Subcutaneous adipose tissue (tissue), 4 donors: Measurements from ENCODE around the gene AGBL5. TPM values are rescaled to one million over a fixed set of nuclear protein-coding genes. Genes with fewer than 3 reads are reported as not detected.

Experiments used
- CTCF ChIP-seq: fragments of 450-650 bp; IDR thresholded peaks from one replicate; pipeline ENCODE4 v1.5.1; 2016; ENCODE audit warnings: low read depth, mild to moderate bottlenecking, control low read depth, antibody characterized with exemption, moderate library complexity
- total RNA-seq, 4 donors: library from RNA; depleted of rRNA; stranded (reverse); fragments of >200 nt; gene quantifications; one replicate each; pipeline ENCODE4 v1.1.0, GENCODE V29; 2016

The AGBL5 gene
- total RNA-seq, 4 donors from 2014 or later = 5.7 to 11.3 (median 9.1) TPM

- no peak for TF ChIP-seq CTCF
These were observed 56.8 kb downstream of the AGBL5 start for GRCh38 chr2:27108221-27108620.

DNA sequence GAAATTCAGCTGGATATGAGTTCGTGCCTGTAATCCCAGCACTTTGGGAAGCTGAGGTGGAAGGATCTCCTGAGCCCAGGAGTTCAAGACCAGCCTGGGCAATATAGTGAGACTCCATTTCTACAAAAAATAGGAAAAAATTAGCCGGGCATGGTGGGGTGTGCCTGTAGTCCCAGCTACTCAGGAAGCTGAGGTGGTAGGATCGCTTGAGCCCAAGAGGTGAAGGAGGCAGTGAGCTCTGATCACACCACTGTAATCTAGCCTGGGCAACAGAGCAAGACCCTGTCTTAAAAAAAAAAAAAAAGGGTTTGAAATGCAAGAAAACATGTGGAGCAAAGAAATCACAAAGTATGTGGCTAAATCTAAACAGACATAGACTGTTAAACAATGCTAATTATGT, 57.6 kb downstream of the AGBL5 start:
- no peak for TF ChIP-seq CTCF

GRCh38 chr2:27115519-27115918, 64.1 kb downstream of the AGBL5 start:
- TF ChIP-seq CTCF = no peak

- no peak for TF ChIP-seq CTCF
These were observed 66.6 kb downstream of the AGBL5 start for GRCh38 chr2:27117995-27118524.

DNA sequence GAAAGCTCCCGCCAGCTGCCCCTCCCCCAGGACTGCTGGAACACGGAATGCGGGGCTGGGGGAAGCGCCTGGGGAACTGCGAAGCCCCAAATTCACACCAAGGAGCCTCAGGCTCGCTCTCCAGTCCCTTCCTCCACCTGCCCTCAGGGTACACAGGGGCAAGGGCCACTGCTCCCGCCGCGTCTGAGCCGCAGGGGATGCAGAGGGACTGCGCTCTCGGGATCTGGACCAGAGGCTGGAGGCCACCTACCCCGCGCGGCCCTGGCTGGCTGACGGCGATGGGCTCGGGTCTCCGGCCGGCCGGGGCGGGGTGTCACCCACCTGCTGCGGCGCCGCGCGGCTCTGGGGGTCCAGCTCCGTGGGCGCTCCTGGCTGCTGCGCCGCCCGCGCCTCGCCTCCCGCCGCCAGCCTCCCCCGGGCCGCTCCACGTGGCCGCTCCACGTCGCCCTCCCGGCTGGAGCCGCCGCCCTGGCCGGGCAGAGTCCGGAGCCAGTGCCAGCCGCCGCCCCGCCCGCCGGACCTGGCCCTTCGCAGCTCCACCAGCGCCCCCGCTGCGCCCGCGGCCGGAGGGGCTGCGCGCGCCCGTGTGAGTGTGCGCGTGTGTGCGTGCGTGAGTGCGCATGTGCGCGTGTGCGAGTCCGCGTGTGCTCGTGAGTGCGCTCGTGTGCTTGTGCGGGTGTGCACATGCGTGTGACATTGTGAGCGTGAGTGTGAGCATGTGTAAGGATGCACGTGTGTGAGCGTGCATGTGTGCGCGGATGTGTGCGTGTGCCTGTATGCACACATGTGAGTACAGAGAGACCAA, 67.3 kb downstream of the AGBL5 start, which contains the start of gene CGREF1:
TSS of gene CGREF1 (minus strand) at position 604 of the 805 bp plus-strand sequence. CDS start 14,762 bp downstream, outside the sequence.
- TF ChIP-seq CTCF = no peak

Other genes with a start within 250 kb of the AGBL5 start
- not detected for gene DPYSL5, start 203.5 kb upstream of the AGBL5 start, total RNA-seq
- gene MAPRE3, start 81.0 kb upstream of the AGBL5 start, total RNA-seq = 10 to 100 TPM; 13.0 to 25.1 (median 17.2) TPM
- 10 to 100 TPM; 35.5 to 95.4 (median 49.0) TPM for gene TMEM214, start 18.7 kb upstream of the AGBL5 start, total RNA-seq
- gene OST4, start 20.0 kb downstream of the AGBL5 start, total RNA-seq = 100 to 1,000 TPM; 207 to 425 (median 263) TPM
- 10 to 100 TPM; 21.0 to 51.6 (median 33.5) TPM for gene EMILIN1, start 26.9 kb downstream of the AGBL5 start, total RNA-seq
- gene KHK, start 35.1 kb downstream of the AGBL5 start, total RNA-seq = 1 to 10 TPM; 1.1 to 2.9 (median 1.4) TPM
- 1 to 10 TPM; 4.0 to 8.5 (median 6.2) TPM for gene CGREF1, start 67.5 kb downstream of the AGBL5 start, total RNA-seq
- 1 to 10 TPM in 1 of 4 donors, under 1 TPM in 1, not detected in 2; 0.75 to 1.5 TPM for gene ABHD1, start 72.1 kb downstream of the AGBL5 start, total RNA-seq
- gene PREB, start 83.0 kb downstream of the AGBL5 start, total RNA-seq = 10 to 100 TPM; 43.5 to 63.3 (median 52.4) TPM
- not detected for gene PRR30, start 87.7 kb downstream of the AGBL5 start, total RNA-seq
- gene TCF23, start 97.3 kb downstream of the AGBL5 start, total RNA-seq = under 1 TPM in 1 of 4 donors, not detected in 3; under 0.01 TPM
- 100 to 1,000 TPM; 169 to 677 (median 199) TPM for gene ATRAID, start 160.4 kb downstream of the AGBL5 start, total RNA-seq
- gene SLC5A6, start 160.6 kb downstream of the AGBL5 start, total RNA-seq = 10 to 100 TPM; 17.2 to 97.8 (median 39.4) TPM
- 10 to 100 TPM; 10.2 to 17.3 (median 13.9) TPM for gene CAD, start 165.7 kb downstream of the AGBL5 start, total RNA-seq
- gene SLC30A3, start 211.4 kb downstream of the AGBL5 start, total RNA-seq = not detected
- gene DNAJC5G, start 223.8 kb downstream of the AGBL5 start, total RNA-seq = under 1 TPM in 1 of 4 donors, not detected in 3; 0.88 TPM
- gene TRIM54, start 230.8 kb downstream of the AGBL5 start, total RNA-seq = under 1 TPM in 1 of 4 donors, not detected in 3; 0.66 TPM